GM12875 (cell line): ENCODE measurements around the gene ISLR.

Experiments
- H3K4me3 ChIP-seq: one replicate; pipeline ENCODE4 v1.5.1; 2011; ENCODE audit warnings: low read depth, low read length, control low read depth
- CTCF ChIP-seq: IDR thresholded peaks from 2 replicates; pipeline ENCODE4 v1.5.1; 2011; ENCODE audit warnings: low read depth, mild to moderate bottlenecking, control low read depth, inconsistent platforms, low read length, moderate library complexity, borderline replicate concordance; ENCODE audit not compliant: insufficient read depth

The ISLR gene

DNA sequence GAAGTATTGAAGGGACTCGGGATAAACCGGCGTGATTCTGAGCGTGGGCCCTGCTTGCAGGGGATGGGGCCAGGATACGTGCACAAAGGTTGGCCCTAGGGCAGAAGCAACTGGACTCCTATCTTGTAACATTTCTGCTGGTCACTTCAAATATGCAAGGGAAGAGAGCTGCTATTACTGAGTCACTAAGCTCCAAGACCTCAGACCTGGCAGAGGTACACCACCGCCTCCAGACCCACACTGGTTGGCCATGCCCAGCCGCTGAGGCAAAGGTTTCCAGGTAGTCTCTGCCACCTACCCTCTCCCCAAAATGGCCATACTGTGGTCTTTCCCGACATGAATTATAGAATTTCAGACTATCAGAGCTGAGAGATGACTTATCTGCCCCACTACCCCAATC is 42.4 kb downstream of the ISLR start:
- no peak overlapping the region for H3K4me3 ChIP-seq
- TF ChIP-seq CTCF = no peak

GRCh38 chr15:74216949-74217348 is 43.4 kb downstream of the ISLR start:
- no peak for TF ChIP-seq CTCF

DNA sequence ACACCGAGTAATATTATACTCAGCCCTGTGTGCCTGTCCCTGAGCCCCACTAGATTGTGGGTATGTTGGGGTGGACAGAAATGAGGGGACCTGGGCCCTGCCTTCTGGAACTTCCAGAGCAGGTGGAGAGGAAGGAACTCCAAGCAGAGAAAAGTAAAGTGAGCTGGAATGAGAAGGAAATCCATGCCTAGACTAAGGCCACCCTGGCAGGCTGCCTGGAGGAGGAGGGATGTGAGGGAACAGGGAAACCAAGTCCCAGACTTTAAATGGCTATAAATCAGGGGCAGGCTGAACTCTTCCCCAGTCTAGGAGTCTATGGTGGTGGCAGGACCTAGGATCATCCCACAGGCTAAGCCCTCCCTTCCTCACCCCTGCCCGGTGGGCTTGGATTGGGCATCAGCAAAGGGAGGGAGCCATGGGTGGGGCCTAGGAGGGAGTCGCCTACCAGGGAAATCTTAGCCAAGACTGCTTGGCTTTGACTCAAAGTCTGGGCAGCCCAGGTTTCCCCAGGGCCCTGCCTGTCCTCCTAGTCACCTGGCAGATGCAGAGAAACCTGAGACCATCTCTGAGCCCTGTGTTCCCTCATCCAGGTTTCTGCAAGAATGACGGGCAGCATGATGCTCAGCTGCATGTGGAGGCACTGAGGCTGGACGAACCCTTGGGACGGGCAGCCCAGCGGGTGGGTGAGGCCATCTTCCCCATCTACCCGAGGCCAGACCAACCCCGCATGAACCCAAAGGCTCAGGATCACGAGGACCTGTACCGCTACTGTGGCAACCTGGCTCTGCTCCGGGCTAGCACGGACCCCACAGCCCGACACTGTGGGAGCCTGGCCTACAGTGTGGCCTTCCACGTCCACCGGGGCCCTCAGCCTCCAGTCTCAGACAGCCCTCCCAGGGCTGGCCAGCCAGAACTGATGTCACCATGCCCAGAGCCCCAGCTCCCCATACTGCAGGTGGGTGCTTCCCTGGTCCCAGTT is 44.7 kb downstream of the ISLR start:
- no peak for TF ChIP-seq CTCF
- no peak overlapping the region for H3K4me3 ChIP-seq

More at GRCh38 chr15:74216949-74217348, 43.4 kb downstream of the ISLR start:
- H3K4me3 ChIP-seq = no peak overlapping the region

DNA sequence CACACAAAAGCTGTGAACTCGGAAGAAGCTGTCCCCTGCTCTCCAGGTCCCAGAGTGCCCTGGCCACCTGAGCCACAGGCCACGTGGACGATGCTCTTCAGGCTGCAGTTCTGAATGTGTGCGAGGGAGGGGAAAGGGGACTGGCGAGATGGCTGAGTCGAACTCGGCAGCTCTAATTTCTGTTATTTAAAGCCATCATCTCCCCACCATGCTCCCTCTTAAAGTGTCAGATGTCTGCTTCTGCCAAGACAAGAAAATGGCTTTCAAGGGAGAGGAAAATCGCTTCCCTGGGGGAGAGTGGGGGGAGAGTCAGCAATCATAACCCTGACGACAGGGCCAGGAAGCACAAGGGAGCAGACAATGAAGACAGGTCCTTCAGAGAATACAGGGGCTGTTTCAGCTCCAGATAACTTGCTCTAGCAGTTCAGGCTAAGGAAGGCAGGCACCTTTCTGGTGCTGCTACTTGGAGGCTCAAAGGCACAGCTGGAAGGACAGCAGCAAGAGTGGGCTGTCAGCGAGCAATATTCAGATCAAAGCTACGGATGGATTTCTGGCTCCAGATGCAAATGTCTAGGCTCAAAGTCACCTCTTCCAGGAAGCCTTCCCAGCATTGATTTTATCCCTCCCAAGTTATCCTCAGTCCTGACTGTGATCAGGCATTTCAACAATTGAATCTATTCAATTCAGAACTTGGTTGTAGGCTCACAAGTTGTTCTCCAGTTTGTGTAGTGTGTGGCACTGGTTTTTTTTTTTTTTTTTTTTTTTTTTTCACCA is 47.2 kb downstream of the ISLR start:
- TF ChIP-seq CTCF = no peak
- no peak overlapping the region for H3K4me3 ChIP-seq

GRCh38 chr15:74221399-74222239 is 48.1 kb downstream of the ISLR start:
- TF ChIP-seq CTCF = no peak
- H3K4me3 ChIP-seq = no peak overlapping the region

DNA sequence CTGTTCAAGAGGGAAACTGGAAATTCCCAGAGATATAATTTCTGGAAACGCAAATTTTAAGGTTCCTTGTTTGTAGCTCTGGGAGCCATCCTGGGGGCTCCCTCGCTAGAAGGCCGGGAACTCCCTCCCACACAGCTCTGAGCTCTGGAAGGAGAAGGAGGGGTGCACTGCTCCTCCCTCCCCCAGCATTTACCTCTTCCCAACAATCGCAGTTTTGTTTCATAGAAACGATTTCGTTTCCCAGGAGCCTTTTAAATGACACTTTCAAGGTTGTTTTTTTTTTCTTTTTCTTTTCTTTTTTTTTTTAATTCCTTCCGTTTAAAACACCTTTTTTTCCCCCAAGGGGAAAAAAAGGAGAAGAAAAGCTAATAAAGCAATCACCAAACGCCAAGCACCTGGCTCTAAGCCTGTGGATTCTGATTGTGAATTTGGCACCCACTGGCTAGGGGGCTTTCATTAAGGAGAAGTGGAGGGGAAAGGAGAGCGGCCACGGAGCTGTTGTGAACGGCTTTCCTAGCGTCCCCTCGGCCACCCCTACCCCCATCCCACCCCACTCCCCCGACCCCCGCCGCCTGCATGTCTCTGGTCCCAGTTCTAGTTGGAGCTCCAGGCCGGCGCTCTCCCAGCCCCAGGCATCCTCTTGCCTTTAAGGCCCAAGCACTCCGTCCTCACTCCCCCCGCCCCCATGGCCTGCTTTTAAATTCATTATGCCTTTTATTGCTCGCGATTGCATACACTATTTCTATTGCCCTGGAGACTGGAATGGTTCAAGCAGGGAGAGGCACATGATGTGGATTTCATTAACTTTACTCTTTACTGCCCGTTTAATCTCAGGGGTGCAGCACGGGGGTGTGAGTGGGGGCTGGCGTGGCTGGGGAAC is 49.0 kb downstream of the ISLR start:
- H3K4me3 ChIP-seq = no peak overlapping the region
- no peak for TF ChIP-seq CTCF
